A549 (cell line): ENCODE data around the gene OTUD7B. TPM values are rescaled to one million over a fixed set of nuclear protein-coding genes. Genes with fewer than 3 reads are reported as not detected.

Experiments
- ATAC-seq, 2 experiments: fragments of 200-7000 bp in 1 of 2; fragments of >200 bp in 1 of 2; cut with Nextera tagmentation in 1 of 2; cut with Tn5 transposase in 1 of 2; 3 replicates each; pipeline versions ENCODE4 v1.8.0 to v1.9.1; 2018 to 2020; ENCODE audit warnings: mild to moderate bottlenecking in 1 of 2, moderate library complexity in 1 of 2
- CTCF ChIA-PET: fragments of 300-600 bp; sonication (Branson Sonifier 250); formaldehyde crosslinking; extraction: SDS; loops from one replicate; lab custom pipeline; 2021; ENCODE audit warnings: antibody characterized with exemption, inconsistent platforms; lab: Yijun Ruan, JAX
- POLR2A ChIA-PET: fragments of 350-600 bp; formaldehyde crosslinking; extraction: SDS; loops from one replicate; lab custom pipeline; 2021; ENCODE audit warnings: antibody characterized with exemption, inconsistent platforms; lab: Yijun Ruan, JAX
- DNase-seq, 2 experiments: peaks; one replicate each; pipeline versions ENCODE4 v3.0.0 to v3.0.0-alpha.2; 2011 to 2016; ENCODE audit warnings: low read depth in 1 of 2, low spot score in 1 of 2
- FAIRE-seq: peaks from 2 replicates; lab custom pipeline; 2011; peaks lifted over from hg19 to GRCh38; lab: Jason Lieb, UNC
- H3K27ac ChIP-seq, 2 experiments: fragments of >200 bp; sonication (Bioruptor Twin); formaldehyde crosslinking; 3 replicates each; pipeline ENCODE4 v1.5.1; 2016 to 2017
- H3K4me1 ChIP-seq: fragments of >200 bp; sonication (Bioruptor Twin); formaldehyde crosslinking; 3 replicates; pipeline ENCODE4 v1.6.1; 2016
- H3K4me2 ChIP-seq: fragments of >200 bp; sonication (Bioruptor Twin); formaldehyde crosslinking; 3 replicates; pipeline ENCODE4 v1.6.1; 2016
- H3K4me3 ChIP-seq: fragments of >200 bp; sonication (Bioruptor Twin); formaldehyde crosslinking; 3 replicates; pipeline ENCODE4 v1.5.1; 2016
- H3K9me3 ChIP-seq: fragments of >200 bp; sonication (Bioruptor Twin); formaldehyde crosslinking; 3 replicates; pipeline ENCODE4 v1.6.1; 2016
- CBX8 ChIP-seq: fragments of 200-600 bp; sonication (generic); IDR thresholded peaks from 2 replicates; pipeline ENCODE4 v1.6.1; 2016
- EHF ChIP-seq: fragments of 250-450 bp; sonication (Bioruptor Pico); IDR thresholded peaks from 2 replicates; pipeline ENCODE4 v1.5.0; 2020; ENCODE audit warnings: mild to moderate bottlenecking
- KDM5A ChIP-seq: fragments of 200-600 bp; sonication (generic); IDR thresholded peaks from 2 replicates; pipeline ENCODE4 v1.6.1; 2016; ENCODE audit warnings: antibody characterized with exemption, mild to moderate bottlenecking
- PHF8 ChIP-seq: fragments of 200-600 bp; sonication (generic); IDR thresholded peaks from 2 replicates; pipeline ENCODE4 v1.6.1; 2016; ENCODE audit warnings: low read depth, mild to moderate bottlenecking, antibody characterized with exemption, moderate library complexity, borderline replicate concordance
- RARB ChIP-seq: fragments of 250-450 bp; sonication (Bioruptor Pico); IDR thresholded peaks from 2 replicates; pipeline ENCODE4 v1.8.0; 2021; ENCODE audit warnings: mild to moderate bottlenecking, moderate library complexity
- ZFP36 ChIP-seq: fragments of 450-650 bp; IDR thresholded peaks from 2 replicates; pipeline ENCODE4 v1.6.1; 2014; ENCODE audit warnings: borderline replicate concordance; ENCODE audit not compliant: partially characterized antibody
- ZNF302 ChIP-seq: fragments of 250-450 bp; sonication (Bioruptor Pico); IDR thresholded peaks from 2 replicates; pipeline ENCODE4 v1.9.0; 2021; ENCODE audit warnings: inconsistent platforms, mild to moderate bottlenecking, moderate library complexity
- ZSCAN20 ChIP-seq: fragments of 250-450 bp; sonication (Bioruptor Pico); IDR thresholded peaks from 2 replicates; pipeline ENCODE4 v1.8.0; 2022; ENCODE audit warnings: mild to moderate bottlenecking, moderate library complexity
- WGBS: methylation state at CpG from one replicate; pipeline ENCODE4 v1.1.6; 2017; ENCODE audit errors: missing lambda C conversion rate; 5-methylcytosine and 5-hydroxymethylcytosine counted together
- polyA plus RNA-seq, 4 experiments: library from polyadenylated mRNA; depleted of rRNA in 3 of 4; stranded (reverse); fragments of >200 nt; fragmentation: RNase III in 1 of 4; extraction: RNeasy Plus Mini Kit Qiagen cat#74134 plus additional on column Dnase treatment in 1 of 4; gene quantifications; 2 replicates in 3 of 4; 3 replicates in 1 of 4; pipeline ENCODE4 v1.2.3, GENCODE V29; 2011 to 2017
- TF ChIP-seq, protein P1 (sequence below): fragments of >200 bp; sonication (Bioruptor Twin); formaldehyde crosslinking; IDR thresholded peaks from 3 replicates; pipeline ENCODE4 v1.6.1; 2016
- TF ChIP-seq, protein P2 (sequence below): fragments of 450-650 bp; IDR thresholded peaks from 2 replicates; pipeline ENCODE4 v1.6.1; 2014; ENCODE audit warnings: antibody characterized with exemption
- TF ChIP-seq, protein P3 (sequence below): fragments of >200 bp; sonication (Bioruptor Twin); formaldehyde crosslinking; IDR thresholded peaks from 3 replicates; pipeline ENCODE4 v1.5.1; 2016
- TF ChIP-seq, protein P4 (sequence below): IDR thresholded peaks from 2 replicates; pipeline ENCODE4 v1.6.1; 2012

OTUD7B gene
- polyA plus RNA-seq, 2 of the 4 experiments (the other 2 are of a cell fraction) = 8.0 to 12.1 TPM

DNA sequence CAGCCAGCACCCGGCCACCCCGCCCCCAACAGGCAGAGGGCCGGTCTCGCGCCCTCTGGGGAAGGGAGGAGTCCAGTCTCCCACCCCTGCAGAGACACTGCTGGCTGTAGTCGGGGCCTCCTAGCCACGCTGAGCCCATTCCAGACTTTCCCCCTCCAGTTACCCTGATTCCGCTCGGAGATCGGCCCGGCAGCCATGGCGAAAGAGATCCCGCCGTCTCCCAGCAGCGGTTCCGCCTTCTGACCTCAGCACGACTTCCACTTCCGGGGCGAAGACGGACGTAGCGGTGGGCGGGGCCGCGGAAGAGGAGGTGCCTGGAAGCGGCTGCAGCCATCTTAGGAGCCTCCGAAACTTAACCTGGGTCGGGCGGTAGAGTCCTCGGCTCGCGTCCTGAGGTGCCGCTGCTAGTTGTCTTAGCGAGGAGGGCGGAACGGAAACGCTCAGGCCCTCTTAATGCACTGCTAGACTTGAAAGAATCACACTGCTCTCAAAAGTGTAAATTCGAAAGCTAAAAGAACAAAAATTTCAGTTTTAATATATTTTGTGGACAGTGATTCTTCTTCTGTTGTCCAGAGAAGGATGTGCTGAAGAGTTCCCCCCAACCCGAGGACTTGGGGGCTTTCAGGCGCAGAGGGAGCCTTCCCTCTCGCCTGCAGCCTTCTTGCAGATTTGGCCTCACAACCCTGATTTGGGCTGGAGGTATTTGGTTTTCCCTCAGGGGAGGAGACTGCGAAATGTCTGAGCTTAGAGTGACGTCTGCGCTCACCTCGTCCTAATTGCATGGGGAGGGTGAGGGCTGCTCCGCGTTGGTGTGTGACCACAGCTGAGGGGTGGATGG lies 82.7 kb downstream of the OTUD7B start, which contains the start of gene SF3B4 (continued):
- TF ChIP-seq ZFP36 = no peak
- TF ChIP-seq, protein P1, sequence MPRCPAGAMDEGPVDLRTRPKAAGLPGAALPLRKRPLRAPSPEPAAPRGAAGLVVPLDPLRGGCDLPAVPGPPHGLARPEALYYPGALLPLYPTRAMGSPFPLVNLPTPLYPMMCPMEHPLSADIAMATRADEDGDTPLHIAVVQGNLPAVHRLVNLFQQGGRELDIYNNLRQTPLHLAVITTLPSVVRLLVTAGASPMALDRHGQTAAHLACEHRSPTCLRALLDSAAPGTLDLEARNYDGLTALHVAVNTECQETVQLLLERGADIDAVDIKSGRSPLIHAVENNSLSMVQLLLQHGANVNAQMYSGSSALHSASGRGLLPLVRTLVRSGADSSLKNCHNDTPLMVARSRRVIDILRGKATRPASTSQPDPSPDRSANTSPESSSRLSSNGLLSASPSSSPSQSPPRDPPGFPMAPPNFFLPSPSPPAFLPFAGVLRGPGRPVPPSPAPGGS = peak; percentile 93
- TF ChIP-seq, protein P2, sequence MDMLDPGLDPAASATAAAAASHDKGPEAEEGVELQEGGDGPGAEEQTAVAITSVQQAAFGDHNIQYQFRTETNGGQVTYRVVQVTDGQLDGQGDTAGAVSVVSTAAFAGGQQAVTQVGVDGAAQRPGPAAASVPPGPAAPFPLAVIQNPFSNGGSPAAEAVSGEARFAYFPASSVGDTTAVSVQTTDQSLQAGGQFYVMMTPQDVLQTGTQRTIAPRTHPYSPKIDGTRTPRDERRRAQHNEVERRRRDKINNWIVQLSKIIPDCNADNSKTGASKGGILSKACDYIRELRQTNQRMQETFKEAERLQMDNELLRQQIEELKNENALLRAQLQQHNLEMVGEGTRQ = 0 out of 2 replicates have a peak, but pooled peaks have one; percentile 3
- TF ChIP-seq KDM5A = peak; percentile 89
- TF ChIP-seq, all 56 proteins: peak for 14

DNA sequence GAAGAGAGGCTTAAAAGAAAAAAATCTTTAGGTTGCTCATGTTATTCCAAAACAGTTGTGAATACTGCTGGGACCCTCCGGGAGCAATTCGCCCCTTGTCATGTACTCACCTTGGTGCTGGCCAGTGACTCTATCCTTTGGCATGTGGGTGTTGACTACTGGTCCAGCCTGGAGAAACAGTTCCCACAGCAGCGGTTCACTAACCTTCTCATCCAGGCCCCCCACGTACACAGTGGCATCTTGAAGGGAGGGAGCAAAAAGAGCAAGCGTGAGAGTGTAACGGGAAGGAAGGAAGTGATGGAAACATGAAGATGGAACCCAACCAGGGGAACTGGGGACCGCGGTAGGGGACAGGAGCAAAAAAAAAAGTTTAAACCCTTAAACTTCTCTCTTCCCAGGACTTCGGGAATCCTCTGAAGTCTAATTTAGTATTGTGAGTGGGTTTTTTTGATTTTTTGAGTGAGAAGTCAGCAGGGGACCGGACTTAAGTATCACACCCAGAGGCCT lies 83.4 kb downstream of the OTUD7B start:
- TF ChIP-seq PHF8 = peak; percentile 52; the same call in 1 of the 2 replicates
- TF ChIP-seq, protein P3, sequence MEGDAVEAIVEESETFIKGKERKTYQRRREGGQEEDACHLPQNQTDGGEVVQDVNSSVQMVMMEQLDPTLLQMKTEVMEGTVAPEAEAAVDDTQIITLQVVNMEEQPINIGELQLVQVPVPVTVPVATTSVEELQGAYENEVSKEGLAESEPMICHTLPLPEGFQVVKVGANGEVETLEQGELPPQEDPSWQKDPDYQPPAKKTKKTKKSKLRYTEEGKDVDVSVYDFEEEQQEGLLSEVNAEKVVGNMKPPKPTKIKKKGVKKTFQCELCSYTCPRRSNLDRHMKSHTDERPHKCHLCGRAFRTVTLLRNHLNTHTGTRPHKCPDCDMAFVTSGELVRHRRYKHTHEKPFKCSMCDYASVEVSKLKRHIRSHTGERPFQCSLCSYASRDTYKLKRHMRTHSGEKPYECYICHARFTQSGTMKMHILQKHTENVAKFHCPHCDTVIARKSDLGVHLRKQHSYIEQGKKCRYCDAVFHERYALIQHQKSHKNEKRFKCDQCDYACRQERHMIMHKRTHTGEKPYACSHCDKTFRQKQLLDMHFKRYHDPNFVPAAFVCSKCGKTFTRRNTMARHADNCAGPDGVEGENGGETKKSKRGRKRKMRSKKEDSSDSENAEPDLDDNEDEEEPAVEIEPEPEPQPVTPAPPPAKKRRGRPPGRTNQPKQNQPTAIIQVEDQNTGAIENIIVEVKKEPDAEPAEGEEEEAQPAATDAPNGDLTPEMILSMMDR = no peak
- no peak for TF ChIP-seq CBX8
- DNase-seq (no peak), FAIRE-seq (no peak), ATAC-seq (peak in 1 of 2 experiments; percentile 21; a peak in 3 of 6 replicates)
- H3K4me3 ChIP-seq = peak overlapping the region; percentile 87
- H3K4me1 ChIP-seq = peaks cover 24% of the 10 kb centered on the region
- WGBS = 3% methylated on average over 10 of the region's 10 CpGs
- ChIA-PET POLR2A (no interaction called here), CTCF (no interaction called here)
- peak overlapping the region; percentile 92 to 99 for H3K27ac ChIP-seq
- H3K9me3 ChIP-seq = no peaks in the 10 kb centered on the region
- peak overlapping the region; percentile 98 for H3K4me2 ChIP-seq

DNA sequence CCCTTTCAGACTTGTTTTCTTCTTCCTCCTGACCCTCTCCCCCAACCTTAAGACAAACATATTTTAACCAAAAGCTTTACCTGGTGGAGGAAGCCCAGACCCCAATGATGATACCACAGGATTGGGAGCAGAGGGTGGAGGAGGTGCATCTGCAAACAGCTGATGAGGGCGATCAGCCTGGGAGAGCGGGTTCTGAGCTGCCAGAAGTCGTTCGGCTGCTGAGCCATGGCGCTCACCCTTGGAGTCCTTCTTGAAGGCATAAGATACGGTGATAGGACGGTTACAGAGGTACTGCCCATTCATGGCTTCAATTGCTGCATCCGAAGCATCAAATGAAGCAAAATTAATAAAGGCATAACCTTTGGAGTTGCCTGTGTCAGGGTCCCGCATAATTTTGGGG lies 84.2 kb downstream of the OTUD7B start:
- H3K4me1 ChIP-seq = peaks cover 20% of the 10 kb centered on the region
- ATAC-seq (no peak), DNase-seq (no peak), FAIRE-seq (no peak)
- WGBS = 90% methylated on average over 9 of the region's 9 CpGs
- no peak overlapping the region for H3K27ac ChIP-seq
- peak overlapping the region; percentile 87 for H3K4me3 ChIP-seq
- no peaks in the 10 kb centered on the region for H3K9me3 ChIP-seq
- POLR2A ChIA-PET = no interaction called here
- CTCF ChIA-PET = interaction anchor here (1.9 to 2.1 kb wide), 2 partner anchors 11 to 38 kb away, joined by 8 to 10 read pairs; partner anchors contain the start of gene MTMR11
- TF ChIP-seq ZSCAN20 (no peak), EHF (CRISPR knock-in tag) (no peak), RARB (CRISPR knock-in tag) (no peak), PHF8 (no peak), ZNF302 (CRISPR knock-in tag) (no peak)
- TF ChIP-seq, protein P4, sequence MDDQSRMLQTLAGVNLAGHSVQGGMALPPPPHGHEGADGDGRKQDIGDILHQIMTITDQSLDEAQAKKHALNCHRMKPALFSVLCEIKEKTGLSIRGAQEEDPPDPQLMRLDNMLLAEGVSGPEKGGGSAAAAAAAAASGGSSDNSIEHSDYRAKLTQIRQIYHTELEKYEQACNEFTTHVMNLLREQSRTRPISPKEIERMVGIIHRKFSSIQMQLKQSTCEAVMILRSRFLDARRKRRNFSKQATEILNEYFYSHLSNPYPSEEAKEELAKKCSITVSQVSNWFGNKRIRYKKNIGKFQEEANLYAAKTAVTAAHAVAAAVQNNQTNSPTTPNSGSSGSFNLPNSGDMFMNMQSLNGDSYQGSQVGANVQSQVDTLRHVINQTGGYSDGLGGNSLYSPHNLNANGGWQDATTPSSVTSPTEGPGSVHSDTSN = no peak
- TF ChIP-seq, protein P3 = no peak
- H3K4me2 ChIP-seq = peak overlapping the region; percentile 98
